Neuron (in vitro differentiated cells): ENCODE results near the gene ZFYVE28.

ENCODE experiments used
- H2AFZ ChIP-seq: one replicate; pipeline ENCODE4 v1.6.1; 2013; ENCODE audit warnings: low read depth, mild to moderate bottlenecking, inconsistent platforms, low read length, moderate library complexity
- H3K27me3 ChIP-seq: one replicate; pipeline ENCODE4 v1.6.1; 2013; ENCODE audit warnings: low read length; ENCODE audit not compliant: insufficient read depth
- H3K36me3 ChIP-seq: one replicate; pipeline ENCODE4 v1.6.1; 2013; ENCODE audit warnings: low read length; ENCODE audit not compliant: insufficient read depth
- H3K4me1 ChIP-seq: one replicate; pipeline ENCODE4 v1.6.1; 2013; ENCODE audit warnings: low read length; ENCODE audit not compliant: insufficient read depth
- H3K4me3 ChIP-seq: 2 replicates; pipeline ENCODE4 v1.5.1; 2013; ENCODE audit warnings: mild to moderate bottlenecking, low read length, moderate library complexity
- H3K9me3 ChIP-seq: one replicate; pipeline ENCODE4 v1.6.1; 2013; ENCODE audit warnings: low read length

The ZFYVE28 gene

DNA sequence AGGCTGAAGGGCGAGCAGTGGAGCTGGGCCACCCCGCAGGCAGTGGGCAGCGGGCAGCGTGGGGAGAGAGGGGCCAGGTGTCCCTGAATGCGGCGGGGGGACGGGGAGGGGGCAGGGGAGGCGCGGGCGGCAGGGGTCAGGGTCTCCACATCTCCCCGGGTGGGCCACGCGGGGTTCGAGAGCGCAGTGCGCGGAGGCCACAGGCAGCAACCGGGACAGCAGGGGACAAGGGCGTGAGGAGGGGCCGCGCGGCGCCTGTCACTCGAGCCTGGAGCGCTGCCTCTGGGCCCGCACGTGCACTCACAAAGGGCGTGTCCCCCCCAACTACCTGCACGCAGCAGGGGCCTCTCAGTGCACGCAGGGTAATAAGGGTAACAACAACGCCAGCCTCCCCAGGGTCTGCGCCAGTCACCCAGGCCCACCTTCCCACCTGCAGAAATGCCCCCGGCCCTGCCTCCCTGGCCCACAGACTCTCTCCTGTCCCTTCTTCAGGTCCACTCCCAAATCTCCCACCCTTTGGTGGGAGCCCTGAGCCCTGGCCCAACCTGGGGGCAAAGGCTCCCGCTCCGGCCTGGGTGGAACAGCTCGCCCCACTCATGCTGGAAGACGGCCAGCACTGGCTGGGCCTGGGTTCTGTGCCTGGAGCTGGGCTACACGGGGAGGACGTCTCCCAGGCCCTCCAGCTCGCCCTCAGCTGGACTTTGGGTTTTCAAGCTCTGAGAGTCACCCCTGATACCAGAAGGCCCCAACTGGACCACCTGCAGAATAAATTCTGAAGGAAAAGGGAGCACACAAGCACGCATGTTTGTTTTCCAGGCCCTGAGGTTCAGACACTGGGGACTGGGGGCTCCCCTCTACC lies 53.2 kb downstream of the ZFYVE28 start:
- Histone ChIP-seq H3K36me3 (no peaks in the 10 kb centered on the region), H2AFZ (no peak overlapping the region)

DNA sequence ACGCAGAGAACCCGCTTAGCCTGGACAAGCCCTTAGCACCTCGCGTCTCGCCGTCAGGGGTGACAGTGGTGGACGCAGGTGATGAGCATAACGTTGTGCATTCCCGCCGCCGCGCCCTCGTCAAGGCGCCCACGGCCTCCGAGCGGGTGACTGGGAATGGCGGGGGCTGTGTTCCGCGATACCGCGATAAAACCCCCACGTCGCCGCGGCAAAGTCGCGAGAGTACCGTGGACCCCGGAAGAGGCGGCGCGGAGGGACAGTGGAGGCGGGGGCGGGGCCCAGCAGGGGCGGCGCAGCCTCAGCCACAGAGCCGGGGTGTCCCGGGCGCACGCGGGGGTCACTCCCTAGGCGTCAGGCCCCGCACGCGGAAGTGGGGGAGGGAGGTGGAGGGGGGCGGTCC lies 53.8 kb downstream of the ZFYVE28 start:
- Histone ChIP-seq H3K36me3 (no peaks in the 10 kb centered on the region), H2AFZ (no peak overlapping the region), H3K9me3 (no peaks in the 10 kb centered on the region), H3K4me1 (peaks cover 9% of the 10 kb centered on the region), H3K27me3 (peaks cover 10% of the 10 kb centered on the region), H3K4me3 (no peak overlapping the region)

More for the DNA sequence above, 53.2 kb downstream of the ZFYVE28 start:
- Histone ChIP-seq H3K4me3 (no peak overlapping the region), H3K27me3 (peaks cover 8% of the 10 kb centered on the region), H3K4me1 (peaks cover 5% of the 10 kb centered on the region), H3K9me3 (no peaks in the 10 kb centered on the region)

DNA sequence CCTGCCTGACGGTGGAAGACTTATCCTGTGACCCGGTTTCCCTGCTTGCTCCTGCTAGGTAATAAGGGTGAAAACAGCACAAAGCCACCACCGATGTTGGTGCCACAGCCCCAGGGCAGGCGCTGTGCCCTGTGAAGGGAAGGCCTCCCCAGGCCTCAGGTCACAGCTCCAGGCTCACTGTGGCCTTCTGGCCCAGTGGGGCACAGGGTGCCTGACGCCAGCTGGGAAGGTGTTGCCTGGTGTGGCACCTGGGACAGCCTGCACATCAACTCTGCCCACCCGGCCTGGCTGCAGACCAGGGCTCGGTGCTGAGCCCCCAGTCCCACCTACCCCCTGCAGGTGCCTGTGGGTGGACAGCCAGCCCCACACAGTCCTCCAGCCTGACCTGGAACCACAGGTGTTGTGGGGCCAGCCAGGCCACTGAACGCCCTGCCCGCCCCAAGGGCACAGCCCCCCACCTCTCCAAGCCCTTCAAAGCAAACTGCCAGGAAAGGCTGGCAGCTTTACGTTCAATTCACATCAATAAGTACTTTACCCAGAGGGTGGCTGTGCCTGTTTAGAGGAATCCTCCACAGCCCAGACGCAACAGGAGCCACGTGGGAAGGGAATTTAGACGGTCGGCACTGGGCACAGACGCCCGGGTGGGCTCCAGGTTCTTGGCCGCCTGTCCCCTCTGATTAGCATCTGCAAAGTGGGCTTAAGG lies 54.3 kb downstream of the ZFYVE28 start:
- H2AFZ ChIP-seq, result no peak overlapping the region
- H3K36me3 ChIP-seq, result no peaks in the 10 kb centered on the region
- peaks cover 10% of the 10 kb centered on the region for H3K27me3 ChIP-seq
- H3K4me3 ChIP-seq, result no peak overlapping the region
- H3K9me3 ChIP-seq, result no peaks in the 10 kb centered on the region
- H3K4me1 ChIP-seq, result peaks cover 9% of the 10 kb centered on the region

DNA sequence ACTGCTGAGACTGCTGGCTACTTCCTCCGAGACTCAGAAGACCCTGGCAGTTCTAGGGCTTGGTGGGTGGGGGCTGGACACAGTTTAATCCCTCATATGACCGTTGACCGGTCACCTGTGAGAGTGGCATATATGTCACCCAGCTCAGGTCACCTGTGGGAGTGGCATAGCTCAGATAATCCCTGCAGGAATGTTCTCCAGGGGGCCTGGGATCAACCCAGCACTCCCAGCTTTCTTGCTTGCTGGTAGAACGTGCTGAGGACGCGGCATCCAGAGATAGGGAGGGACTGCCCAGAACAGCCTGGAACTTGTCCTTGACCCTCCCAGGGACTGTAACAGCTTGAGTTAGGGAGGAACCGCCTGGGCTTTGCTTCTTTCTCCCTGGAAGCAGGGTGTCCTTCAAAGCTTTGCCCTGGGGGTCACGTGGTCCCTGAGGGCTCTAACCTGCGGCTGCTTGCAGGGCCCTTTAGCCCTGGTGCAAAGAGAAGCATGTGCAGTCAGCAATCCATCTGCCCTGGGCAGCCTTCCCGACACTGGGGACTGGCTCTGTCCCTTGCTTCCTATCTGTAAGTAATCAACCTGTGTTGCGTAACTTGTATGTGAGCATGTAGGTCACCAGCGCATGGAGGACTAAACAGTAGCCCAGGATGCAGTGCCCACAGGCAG lies 55.3 kb downstream of the ZFYVE28 start:
- peaks cover 9% of the 10 kb centered on the region for H3K4me1 ChIP-seq
- no peaks in the 10 kb centered on the region for H3K9me3 ChIP-seq
- no peak overlapping the region for H2AFZ ChIP-seq
- H3K27me3 ChIP-seq, result peaks cover 10% of the 10 kb centered on the region
- no peaks in the 10 kb centered on the region for H3K36me3 ChIP-seq
- no peak overlapping the region for H3K4me3 ChIP-seq

DNA sequence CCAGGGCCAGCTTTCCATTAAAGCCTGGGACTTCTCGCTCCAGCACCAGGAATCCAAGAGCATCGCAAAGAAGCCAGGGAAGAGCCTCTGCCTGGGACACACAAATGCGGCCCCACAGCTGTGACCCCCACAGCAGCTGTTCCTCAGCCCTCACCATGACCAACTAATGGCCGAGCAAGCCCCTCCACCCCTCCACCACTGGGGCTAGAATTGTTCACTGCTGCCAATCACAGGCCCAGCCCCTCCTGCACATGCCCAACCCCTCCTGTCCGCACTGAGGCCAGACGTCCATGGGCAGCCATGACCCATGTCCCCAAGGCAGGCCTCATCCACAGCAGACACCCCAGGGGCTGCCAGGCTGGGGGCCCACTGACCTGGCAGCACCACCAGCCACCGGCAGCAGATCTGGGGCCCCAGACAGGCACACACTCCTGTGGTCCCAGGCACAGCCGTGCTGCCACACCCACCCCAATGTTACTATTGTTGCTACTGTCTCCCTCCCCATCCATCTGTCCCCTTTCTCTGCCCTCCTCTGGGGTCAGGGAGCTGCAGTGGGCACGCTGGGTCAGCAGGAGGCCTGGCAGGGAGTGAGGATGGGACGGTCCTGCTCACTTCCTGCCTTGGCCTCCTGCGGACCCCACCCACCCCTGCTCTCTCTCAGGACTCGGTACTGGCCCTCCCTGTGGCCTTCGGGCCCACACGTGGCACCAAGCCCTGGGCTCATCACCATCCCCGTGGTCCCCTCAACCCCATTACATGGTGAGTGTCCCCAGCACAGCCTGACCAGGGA lies 56.0 kb downstream of the ZFYVE28 start:
- Histone ChIP-seq H3K4me3 (no peak overlapping the region), H3K27me3 (peaks cover 13% of the 10 kb centered on the region), H3K9me3 (no peaks in the 10 kb centered on the region), H3K4me1 (peaks cover 9% of the 10 kb centered on the region), H3K36me3 (no peaks in the 10 kb centered on the region), H2AFZ (no peak overlapping the region)

DNA sequence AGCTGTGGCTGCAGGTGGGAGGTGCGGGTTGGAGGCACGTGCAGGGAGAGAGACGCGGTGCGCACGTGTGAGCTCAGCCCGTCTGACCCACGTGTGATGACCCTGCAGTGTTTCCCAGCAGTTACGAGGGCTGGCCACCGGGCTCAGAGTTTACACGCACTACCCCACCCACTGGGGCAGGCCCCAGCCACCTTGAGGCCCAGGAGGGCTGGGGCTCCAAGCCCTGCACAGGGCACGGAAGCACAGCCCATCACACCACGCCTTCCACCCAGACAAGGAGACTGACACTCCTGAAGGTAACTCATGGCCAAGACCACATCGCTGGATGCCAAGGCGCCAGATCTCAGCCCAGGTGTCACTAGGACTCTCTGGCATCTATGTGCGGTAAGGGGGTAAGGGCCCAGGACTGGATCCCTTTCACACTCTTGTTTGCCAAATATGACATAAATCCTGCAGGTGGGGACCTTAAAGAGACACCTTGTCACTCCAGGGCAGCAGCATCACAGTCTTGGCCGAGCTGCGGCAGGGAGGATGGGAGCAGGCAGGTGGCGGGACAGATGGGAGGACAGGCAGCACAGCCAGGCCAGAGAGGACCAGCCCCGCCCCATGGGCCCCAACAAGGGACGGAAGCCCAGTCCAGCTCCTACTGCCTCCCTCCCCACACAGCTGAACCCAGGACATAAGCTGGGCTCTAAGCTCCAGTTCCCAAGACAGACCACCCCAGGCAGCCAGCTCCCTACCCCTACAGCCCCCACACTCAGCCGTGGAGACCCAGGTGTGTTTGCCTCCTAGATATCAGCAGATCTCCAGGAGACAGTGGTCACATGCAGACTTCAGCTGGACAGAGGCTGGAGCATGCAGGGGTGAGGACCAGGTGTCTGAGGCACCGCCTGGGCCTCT lies 56.8 kb downstream of the ZFYVE28 start:
- Histone ChIP-seq H2AFZ (no peak overlapping the region), H3K4me1 (peaks cover 9% of the 10 kb centered on the region), H3K4me3 (no peak overlapping the region), H3K9me3 (no peaks in the 10 kb centered on the region), H3K36me3 (no peaks in the 10 kb centered on the region), H3K27me3 (peaks cover 11% of the 10 kb centered on the region)

DNA sequence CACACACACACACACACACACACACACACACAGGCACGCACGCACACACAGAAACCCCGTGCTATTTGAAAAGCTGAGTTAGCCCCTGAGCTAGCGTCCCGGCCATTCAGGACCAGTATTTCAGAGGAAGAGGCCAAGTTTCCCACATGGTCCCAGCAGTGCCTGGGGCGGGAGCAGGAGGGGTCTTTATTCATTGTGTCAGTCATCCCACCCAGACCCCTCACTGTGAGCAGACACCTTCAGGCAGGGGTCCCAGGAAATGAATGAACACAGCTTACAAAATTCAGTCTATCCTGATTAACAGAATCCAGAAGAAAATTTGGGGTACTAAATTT lies 58.1 kb downstream of the ZFYVE28 start:
- no peaks in the 10 kb centered on the region for H3K9me3 ChIP-seq
- peaks cover 9% of the 10 kb centered on the region for H3K4me1 ChIP-seq
- H3K4me3 ChIP-seq, result no peak overlapping the region
- H3K27me3 ChIP-seq, result peaks cover 11% of the 10 kb centered on the region
- H3K36me3 ChIP-seq, result no peaks in the 10 kb centered on the region
- no peak overlapping the region for H2AFZ ChIP-seq

DNA sequence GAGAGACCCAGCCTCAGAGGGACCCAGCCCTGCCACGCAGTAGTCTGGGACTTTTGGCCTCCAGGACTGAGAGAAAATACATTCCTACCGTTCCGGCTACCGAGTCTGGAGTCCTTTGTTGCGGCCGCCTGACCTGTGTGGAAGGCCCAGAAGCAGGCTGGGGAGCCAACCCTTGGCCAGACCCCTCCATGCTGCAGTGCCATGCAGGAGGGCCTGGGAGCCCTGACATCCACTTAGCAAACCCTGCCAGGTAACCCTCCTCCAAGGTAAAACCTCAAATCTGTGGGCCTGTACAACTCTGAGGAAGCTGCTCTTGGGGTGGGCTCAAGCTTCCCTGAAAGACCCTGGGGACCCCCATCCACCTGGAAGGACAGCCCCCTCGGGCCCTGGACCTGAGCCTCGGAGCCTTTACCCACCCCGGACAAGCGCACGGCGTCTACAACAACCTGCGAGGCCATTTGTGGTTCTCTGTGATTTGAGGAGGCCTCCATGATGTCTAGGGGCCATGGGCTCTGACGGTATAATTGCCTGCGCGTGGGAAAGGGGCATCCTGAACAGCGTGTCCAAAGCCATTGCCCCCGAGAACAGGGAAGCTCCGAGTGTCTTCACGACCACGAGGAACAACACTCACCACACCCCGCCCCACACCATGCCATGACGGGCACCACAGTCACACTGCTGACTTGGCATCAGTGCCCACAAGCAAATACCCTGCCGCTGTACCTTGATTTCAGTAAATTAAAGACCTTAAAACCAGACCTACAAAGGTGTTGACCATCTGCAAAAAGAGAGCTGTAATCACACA lies 58.7 kb downstream of the ZFYVE28 start:
- H2AFZ ChIP-seq, result no peak overlapping the region
- peaks cover 9% of the 10 kb centered on the region for H3K4me1 ChIP-seq
- no peaks in the 10 kb centered on the region for H3K36me3 ChIP-seq
- H3K27me3 ChIP-seq, result peaks cover 11% of the 10 kb centered on the region
- H3K4me3 ChIP-seq, result no peak overlapping the region
- no peaks in the 10 kb centered on the region for H3K9me3 ChIP-seq

DNA sequence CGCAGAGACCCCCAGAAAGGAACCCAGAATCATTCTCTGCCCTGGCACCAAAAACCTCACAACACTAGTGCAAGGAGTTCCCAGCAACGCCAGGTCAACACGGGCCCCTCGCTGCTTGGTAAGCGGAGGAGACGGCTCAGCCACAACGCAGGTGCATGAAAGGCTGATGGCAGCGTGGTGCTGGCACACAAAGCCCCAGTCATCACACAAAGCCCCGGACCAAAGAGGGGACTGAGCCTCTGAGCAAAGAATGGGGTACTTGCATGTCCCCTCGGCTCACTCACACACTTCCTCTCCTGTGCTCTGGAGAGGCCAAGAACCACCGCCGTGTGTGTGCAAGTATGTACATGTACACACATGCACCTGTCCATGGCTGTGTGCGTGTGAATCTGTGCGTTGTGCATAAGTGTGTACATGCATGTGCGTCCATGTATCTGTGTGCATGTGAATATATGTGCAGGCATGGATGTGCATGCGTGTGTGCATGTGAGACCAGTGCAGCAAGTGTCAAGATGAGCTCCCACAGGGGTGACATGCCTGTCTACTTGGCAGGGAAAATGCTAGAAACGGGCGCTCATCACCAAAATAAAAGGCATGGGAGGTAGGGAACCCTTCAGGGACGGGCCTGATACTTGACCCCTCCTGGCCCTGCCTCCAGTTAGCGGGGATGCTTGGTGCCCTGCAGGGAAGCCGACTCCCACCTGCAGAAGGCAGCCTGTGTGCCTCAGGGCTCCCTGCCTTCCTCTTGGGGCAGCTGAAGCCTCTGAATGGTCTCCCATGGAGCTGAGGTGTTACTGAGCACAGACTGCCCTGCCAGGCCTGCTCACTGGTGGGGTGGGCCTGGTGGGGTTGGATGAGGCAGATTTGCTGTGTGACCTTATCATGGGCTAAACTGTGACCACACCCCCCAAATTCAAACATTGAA lies 60.4 kb downstream of the ZFYVE28 start:
- Histone ChIP-seq H3K4me3 (no peak overlapping the region), H2AFZ (no peak overlapping the region), H3K36me3 (no peaks in the 10 kb centered on the region), H3K4me1 (peaks cover 9% of the 10 kb centered on the region), H3K27me3 (peaks cover 11% of the 10 kb centered on the region), H3K9me3 (no peaks in the 10 kb centered on the region)

DNA sequence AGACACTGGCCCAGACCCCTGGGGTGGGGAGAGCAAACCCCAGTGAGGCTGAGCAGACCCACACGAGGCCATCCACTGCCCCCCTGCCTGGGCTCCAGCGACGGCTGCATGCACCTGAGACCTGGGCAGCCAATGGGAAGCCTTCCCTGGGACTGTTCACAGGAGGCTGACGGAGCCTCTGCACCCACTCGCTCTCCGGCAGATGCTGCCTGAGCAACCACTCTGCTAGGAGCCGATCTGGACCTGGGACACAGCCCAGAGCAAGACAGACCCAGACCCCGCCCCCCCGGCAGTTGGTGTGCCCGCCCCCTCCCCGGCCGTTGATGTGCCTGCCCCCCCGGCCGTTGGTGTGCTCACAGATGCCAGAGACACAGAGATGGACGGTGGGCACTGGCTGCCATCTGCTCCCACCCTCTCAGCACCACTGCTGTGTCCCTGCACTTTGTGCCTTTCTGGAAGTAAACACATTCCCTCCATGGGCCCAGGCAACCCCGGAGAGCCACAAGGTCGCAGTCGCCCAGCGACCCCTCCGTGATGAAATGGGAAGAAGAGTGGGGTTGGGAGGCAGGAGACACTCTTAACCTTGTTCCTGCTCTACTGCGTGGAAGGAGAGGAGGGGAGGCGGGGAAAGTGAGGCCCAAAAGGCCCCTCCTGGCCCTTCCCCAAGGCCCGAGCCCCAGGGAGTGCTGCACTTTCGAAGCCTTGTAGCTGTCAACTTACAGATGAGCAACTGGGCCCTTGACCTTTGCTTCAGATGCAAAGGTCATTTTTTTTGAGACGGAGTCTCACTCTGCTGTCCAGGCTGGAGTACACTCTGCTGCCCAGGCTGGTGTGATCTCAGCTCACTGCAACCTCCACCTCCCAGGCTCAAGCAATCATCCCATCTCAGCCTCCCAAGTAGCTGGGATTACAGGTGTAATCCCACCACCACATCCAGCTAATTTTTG lies 62.0 kb downstream of the ZFYVE28 start:
- H3K27me3 ChIP-seq, result peaks cover 8% of the 10 kb centered on the region
- H3K9me3 ChIP-seq, result no peaks in the 10 kb centered on the region
- H3K4me3 ChIP-seq, result no peak overlapping the region
- H3K4me1 ChIP-seq, result peaks cover 7% of the 10 kb centered on the region
- no peak overlapping the region for H2AFZ ChIP-seq
- H3K36me3 ChIP-seq, result no peaks in the 10 kb centered on the region
